HG02798 (cell line): ENCODE measurements around the gene ESR2.

Experiments
- ATAC-seq: cut with Tn5 transposase; IDR thresholded peaks from one replicate; pipeline ENCODE4 v1.9.1; 2021; ENCODE audit warnings: mild to moderate bottlenecking; ENCODE audit not compliant: unreplicated experiment, poor library complexity

Gene ESR2

GRCh38 chr14:64107438-64107837, 186.7 kb downstream of the ESR2 start:
- no peak for ATAC-seq

GRCh38 chr14:64098120-64098519, 196.1 kb downstream of the ESR2 start:
- ATAC-seq, result no peak

GRCh38 chr14:64095620-64096019, 198.6 kb downstream of the ESR2 start:
- ATAC-seq, result no peak

- no peak for ATAC-seq
Observed at GRCh38 chr14:64092940-64093339, 201.2 kb downstream of the ESR2 start.

DNA sequence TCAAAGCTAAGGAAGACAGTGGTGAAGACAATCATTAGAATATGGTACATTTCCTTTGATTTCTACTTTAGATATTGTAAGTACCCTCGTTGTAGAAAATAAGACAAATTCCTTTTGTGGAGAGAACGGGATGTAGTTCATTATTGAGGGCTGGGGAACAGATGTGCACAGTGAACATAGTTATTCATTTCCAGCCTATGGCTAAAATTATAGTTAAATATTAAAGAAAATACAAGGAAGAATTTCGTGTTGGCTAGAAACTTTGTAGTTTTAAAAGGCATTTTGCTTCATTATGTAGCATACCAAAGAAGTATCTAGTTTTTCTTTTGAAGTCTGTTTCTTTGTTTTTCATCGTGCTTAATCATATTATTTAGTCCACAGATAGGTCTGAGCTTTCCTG, 201.8 kb downstream of the ESR2 start:
- no peak for ATAC-seq

DNA sequence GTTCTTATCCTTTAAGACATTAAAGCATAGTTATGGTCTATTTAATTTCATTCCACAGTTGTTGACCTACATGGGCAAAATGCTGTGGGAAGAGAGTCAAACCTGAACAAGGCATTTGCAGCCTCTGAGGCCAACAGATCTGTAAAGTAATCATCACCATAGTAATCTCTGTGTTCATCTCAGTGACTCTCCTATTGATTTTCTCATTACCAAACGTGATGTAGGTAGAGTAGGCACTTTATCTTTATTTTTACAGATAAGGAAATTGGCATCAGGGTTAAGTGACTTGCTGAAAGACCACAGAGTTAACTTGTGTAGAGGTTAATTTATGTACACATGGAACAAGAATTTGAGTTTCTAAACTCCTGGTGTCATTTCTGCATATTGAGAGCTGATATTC, 203.0 kb downstream of the ESR2 start:
- no peak for ATAC-seq

- no peak for ATAC-seq
Observed at GRCh38 chr14:64089920-64090319, 204.3 kb downstream of the ESR2 start.

DNA sequence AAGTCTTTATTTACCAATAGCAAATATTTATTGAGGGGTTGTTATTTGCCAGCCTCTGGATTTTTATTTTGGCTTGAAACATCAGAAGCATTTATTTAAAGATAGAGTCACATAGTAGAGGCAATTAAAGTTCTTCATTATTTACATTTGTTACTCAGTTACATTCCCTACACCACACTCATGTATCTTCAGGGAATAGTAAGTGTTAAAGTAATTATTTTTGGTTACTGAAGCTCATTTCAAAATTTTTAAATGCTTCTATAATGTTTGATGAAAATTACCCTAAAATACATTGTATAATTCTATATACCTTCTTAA, 205.6 kb downstream of the ESR2 start:
- no peak for ATAC-seq

GRCh38 chr14:64082837-64083236, 211.3 kb downstream of the ESR2 start:
- ATAC-seq, result no peak

DNA sequence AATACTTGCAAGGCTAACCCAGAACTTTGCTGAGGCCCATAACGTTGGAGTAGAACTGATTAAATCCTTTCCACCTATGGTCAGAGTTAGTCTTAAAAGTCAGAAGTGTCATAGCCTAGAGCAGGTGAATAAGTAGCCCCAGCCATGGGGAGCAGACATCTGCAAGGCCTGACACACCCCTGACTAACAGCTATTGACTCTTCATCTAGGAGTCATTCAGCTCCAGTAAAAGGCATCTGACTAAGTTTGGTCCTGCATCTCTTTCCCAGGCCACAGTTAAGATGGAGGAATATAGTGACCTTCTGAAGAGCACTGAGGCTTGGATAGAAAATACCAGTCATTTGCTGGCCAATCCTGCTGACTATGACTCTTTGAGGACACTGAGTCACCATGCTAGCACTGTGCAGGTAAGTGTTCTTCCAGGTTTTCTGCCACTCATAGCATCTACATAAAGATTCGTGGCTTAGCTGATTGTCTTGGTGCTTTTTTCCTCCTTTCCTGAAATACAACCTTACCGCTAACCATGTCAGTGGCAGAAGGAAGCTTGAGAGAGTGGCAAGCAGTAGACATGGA, 212.9 kb downstream of the ESR2 start:
- no peak for ATAC-seq

GRCh38 chr14:64080452-64080851, 213.7 kb downstream of the ESR2 start:
- no peak for ATAC-seq

DNA sequence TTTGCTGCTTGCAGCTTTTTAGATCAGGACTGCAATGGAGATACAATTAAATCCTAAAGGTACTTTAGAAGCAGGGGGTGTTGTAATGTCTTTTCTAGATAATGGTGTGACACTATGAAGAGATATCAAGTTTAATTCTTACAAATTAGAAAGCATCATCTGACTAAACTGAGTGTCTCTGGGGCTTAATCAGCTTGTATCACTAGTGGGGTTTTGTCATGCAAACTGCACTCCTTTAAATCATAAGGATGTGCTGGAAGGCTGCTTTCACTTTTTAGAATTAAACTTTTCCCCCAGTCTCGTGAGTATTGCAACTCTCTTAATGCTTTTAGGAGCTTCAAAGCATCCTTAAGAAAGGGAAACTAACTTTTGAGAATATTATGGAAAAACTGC, 218.6 kb downstream of the ESR2 start:
- ATAC-seq, result no peak

GRCh38 chr14:64074961-64075612, 219.1 kb downstream of the ESR2 start:
- no peak for ATAC-seq

- ATAC-seq, result no peak
Observed at GRCh38 chr14:64069634-64070359, 224.4 kb downstream of the ESR2 start.

DNA sequence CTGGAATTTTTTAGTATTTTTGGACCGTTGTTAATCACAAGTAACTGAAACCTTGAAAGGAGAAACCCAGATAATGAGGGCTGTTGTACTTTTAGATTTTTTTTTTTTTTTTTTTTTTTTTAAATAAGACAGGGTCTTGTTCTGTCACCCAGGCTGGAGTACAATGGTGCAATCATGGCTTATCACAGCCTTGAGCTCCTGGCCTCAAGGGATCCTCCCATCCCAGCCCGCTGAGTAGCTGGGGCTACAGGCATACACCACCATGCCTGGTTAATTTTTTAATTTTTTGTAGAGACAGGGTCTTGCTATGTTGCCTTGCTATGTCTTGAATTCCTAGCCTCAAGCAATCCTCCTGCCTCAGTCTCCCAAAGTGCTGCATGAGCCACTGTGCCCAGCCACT, 229.7 kb downstream of the ESR2 start:
- ATAC-seq, result no peak

GRCh38 chr14:64062381-64063115, 231.6 kb downstream of the ESR2 start:
- no peak for ATAC-seq

DNA sequence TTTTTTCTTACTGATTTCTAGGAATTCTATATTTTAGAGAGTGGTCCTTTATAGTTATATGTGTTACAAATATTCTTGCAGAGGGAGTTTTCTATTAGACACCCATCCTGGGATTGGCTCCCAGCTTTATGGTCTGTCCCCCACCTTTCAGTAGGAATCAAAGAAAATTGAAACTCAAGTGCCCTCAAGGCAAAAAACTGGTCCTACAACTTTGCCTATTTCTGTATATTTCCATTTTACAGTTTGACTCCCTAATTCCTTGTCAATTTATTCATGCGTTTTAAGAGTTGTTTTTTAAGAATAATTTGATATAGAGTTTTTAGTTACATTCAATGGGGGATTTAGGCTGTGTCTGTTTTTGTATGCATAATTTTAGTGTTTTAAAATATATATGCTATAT, 232.5 kb downstream of the ESR2 start:
- no peak for ATAC-seq

DNA sequence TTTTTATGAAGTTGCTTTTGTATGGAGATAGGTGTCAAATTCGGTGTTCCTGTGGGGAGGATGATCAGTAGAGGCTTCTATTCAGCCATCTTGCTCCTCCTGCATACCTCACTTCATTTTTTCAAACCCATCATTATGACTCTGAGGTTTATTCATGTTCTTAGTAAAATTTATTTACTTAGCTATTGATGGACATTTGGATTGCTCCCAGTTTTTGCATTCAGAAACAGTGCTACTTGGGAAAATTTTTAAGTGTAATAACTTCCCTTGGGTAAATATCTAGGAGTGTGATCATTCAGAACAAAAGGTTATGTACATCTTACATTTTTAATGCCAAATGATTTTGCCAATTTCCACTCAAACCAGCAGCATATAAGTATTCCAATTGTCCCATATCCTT, 233.1 kb downstream of the ESR2 start:
- no peak for ATAC-seq

DNA sequence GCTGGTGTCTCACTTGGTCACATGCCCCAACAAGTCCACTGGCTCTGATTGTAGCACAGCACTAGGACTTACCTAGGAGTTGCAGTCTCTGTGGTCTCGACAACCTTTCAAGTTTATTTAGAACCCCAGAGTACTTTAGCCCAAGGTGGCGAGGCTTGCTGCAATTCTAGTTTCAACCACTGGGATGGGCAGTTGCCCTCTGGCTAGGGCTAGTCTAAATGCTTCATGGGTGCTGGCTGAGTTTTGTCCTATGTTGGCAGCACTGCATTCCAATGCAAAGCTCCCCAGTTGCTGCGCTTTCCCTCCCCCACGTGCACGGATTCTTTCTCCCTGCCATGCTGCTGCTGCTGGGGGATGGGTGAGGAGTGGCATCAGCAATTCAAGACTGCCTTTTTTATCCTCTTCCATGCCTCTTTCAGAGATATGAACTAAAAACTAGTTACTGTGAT, 233.5 kb downstream of the ESR2 start:
- ATAC-seq, result no peak

- ATAC-seq, result no peak
Observed at GRCh38 chr14:64060199-64060545, 234.0 kb downstream of the ESR2 start.

GRCh38 chr14:64059454-64060198, 234.5 kb downstream of the ESR2 start:
- ATAC-seq, result no peak
